ENCODE data around the gene SYT12.

- TF ChIP-seq CTCF (conservative IDR thresholded peaks at IDR 0.05; ENCODE audit: low read depth, low read length) (no peak), EZH2 (IDR thresholded peaks at IDR 0.05; ENCODE audit: low read length, unreplicated experiment) (no peak)
Observed at GRCh38 chr11:67030976-67031375, 8.0 kb downstream of the SYT12 start.

Data from PC-3 (cell line).